A549 (cell line): ENCODE results near the gene NSG2. TPM values are rescaled to one million over a fixed set of nuclear protein-coding genes. Genes with fewer than 3 reads are reported as not detected.

Experiments used
- ATAC-seq, 2 experiments: fragments of 200-7000 bp in 1 of 2; fragments of >200 bp in 1 of 2; cut with Nextera tagmentation in 1 of 2; cut with Tn5 transposase in 1 of 2; 3 replicates each; pipeline versions ENCODE4 v1.8.0 to v1.9.1; 2018 to 2020; ENCODE audit warnings: mild to moderate bottlenecking in 1 of 2, moderate library complexity in 1 of 2
- CTCF ChIA-PET: fragments of 300-600 bp; sonication (Branson Sonifier 250); formaldehyde crosslinking; extraction: SDS; loops from one replicate; lab custom pipeline; 2021; ENCODE audit warnings: antibody characterized with exemption, inconsistent platforms; lab: Yijun Ruan, JAX
- POLR2A ChIA-PET: fragments of 350-600 bp; formaldehyde crosslinking; extraction: SDS; loops from one replicate; lab custom pipeline; 2021; ENCODE audit warnings: antibody characterized with exemption, inconsistent platforms; lab: Yijun Ruan, JAX
- DNase-seq, 2 experiments: peaks; one replicate each; pipeline versions ENCODE4 v3.0.0 to v3.0.0-alpha.2; 2011 to 2016; ENCODE audit warnings: low read depth in 1 of 2, low spot score in 1 of 2
- FAIRE-seq: peaks from 2 replicates; lab custom pipeline; 2011; peaks lifted over from hg19 to GRCh38; lab: Jason Lieb, UNC
- H3K27ac ChIP-seq, 2 experiments: fragments of >200 bp; sonication (Bioruptor Twin); formaldehyde crosslinking; 3 replicates each; pipeline ENCODE4 v1.5.1; 2016 to 2017
- H3K4me1 ChIP-seq: fragments of >200 bp; sonication (Bioruptor Twin); formaldehyde crosslinking; 3 replicates; pipeline ENCODE4 v1.6.1; 2016
- H3K4me2 ChIP-seq: fragments of >200 bp; sonication (Bioruptor Twin); formaldehyde crosslinking; 3 replicates; pipeline ENCODE4 v1.6.1; 2016
- H3K4me3 ChIP-seq: fragments of >200 bp; sonication (Bioruptor Twin); formaldehyde crosslinking; 3 replicates; pipeline ENCODE4 v1.5.1; 2016
- H3K9me3 ChIP-seq: fragments of >200 bp; sonication (Bioruptor Twin); formaldehyde crosslinking; 3 replicates; pipeline ENCODE4 v1.6.1; 2016
- ATOH8 ChIP-seq: fragments of 250-450 bp; sonication (Bioruptor Pico); IDR thresholded peaks from 2 replicates; pipeline ENCODE4 v1.5.0; 2020; ENCODE audit warnings: low read depth, mild to moderate bottlenecking, moderate library complexity
- BCL3 ChIP-seq: fragments of >200 bp; sonication (Bioruptor Twin); formaldehyde crosslinking; IDR thresholded peaks from 3 replicates; pipeline ENCODE4 v1.6.1; 2016
- BHLHE40 ChIP-seq: IDR thresholded peaks from 2 replicates; pipeline ENCODE4 v1.6.1; 2012; ENCODE audit warnings: low read depth, low read length, inconsistent platforms
- CBX2 ChIP-seq: fragments of 200-600 bp; sonication (generic); IDR thresholded peaks from 2 replicates; pipeline ENCODE4 v1.6.1; 2016; ENCODE audit warnings: low read depth, mild to moderate bottlenecking, borderline replicate concordance
- CBX8 ChIP-seq: fragments of 200-600 bp; sonication (generic); IDR thresholded peaks from 2 replicates; pipeline ENCODE4 v1.6.1; 2016
- CHD2 ChIP-seq: fragments of 150-350 bp; IDR thresholded peaks from 2 replicates; pipeline ENCODE4 v1.6.1; 2014; ENCODE audit warnings: low read length; ENCODE audit not compliant: partially characterized antibody
- EP300 ChIP-seq, 2 experiments: fragments of >200 bp; sonication (Bioruptor Twin); formaldehyde crosslinking; IDR thresholded peaks; 2 replicates in 1 of 2; 3 replicates in 1 of 2; pipeline ENCODE4 v1.6.1; 2016 to 2017
- ESRRA ChIP-seq: fragments of 150-350 bp; IDR thresholded peaks from 2 replicates; pipeline ENCODE4 v1.6.1; 2014; ENCODE audit warnings: mild to moderate bottlenecking, low read length, borderline replicate concordance
- FOSB ChIP-seq: fragments of 250-450 bp; sonication (Bioruptor Pico); IDR thresholded peaks from 2 replicates; pipeline ENCODE4 v1.5.0; 2020; ENCODE audit warnings: mild to moderate bottlenecking, moderate library complexity
- FOSL2 ChIP-seq, 2 experiments: fragments of 450-650 bp in 1 of 2; fragments of >200 bp in 1 of 2; sonication (Bioruptor Twin) in 1 of 2; formaldehyde crosslinking; IDR thresholded peaks; 2 replicates each; pipeline versions ENCODE4 v1.5.0 to v1.6.1; 2016 to 2020; ENCODE audit warnings: mild to moderate bottlenecking in 1 of 2, moderate library complexity in 1 of 2
- FOXS1 ChIP-seq: fragments of 250-450 bp; sonication (Bioruptor Pico); IDR thresholded peaks from 2 replicates; pipeline ENCODE4 v1.5.0; 2020; ENCODE audit warnings: mild to moderate bottlenecking, moderate library complexity
- HMGXB4 ChIP-seq: fragments of 250-450 bp; sonication (Bioruptor Pico); IDR thresholded peaks from 2 replicates; pipeline ENCODE4 v1.5.0; 2021; ENCODE audit warnings: mild to moderate bottlenecking, moderate library complexity, borderline replicate concordance
- HOXA7 ChIP-seq: fragments of 250-450 bp; sonication (Bioruptor Pico); IDR thresholded peaks from 2 replicates; pipeline ENCODE4 v1.5.0; 2020; ENCODE audit warnings: mild to moderate bottlenecking, moderate library complexity
- HOXB13 ChIP-seq: fragments of 250-450 bp; sonication (Bioruptor Pico); IDR thresholded peaks from 2 replicates; pipeline ENCODE4 v1.5.0; 2020; ENCODE audit warnings: low read depth, mild to moderate bottlenecking, moderate library complexity
- HOXB5 ChIP-seq: fragments of 250-450 bp; sonication (Bioruptor Pico); IDR thresholded peaks from 2 replicates; pipeline ENCODE4 v1.5.0; 2020; ENCODE audit warnings: mild to moderate bottlenecking, moderate library complexity
- JUN ChIP-seq, 2 experiments: fragments of >200 bp; sonication (Bioruptor Twin); formaldehyde crosslinking; IDR thresholded peaks; 2 replicates in 1 of 2; 3 replicates in 1 of 2; pipeline ENCODE4 v1.6.1; 2016 to 2017
- JUNB ChIP-seq: fragments of >200 bp; sonication (Bioruptor Twin); formaldehyde crosslinking; IDR thresholded peaks from 2 replicates; pipeline ENCODE4 v1.6.1; 2016
- KDM1A ChIP-seq: fragments of 200-600 bp; sonication (generic); IDR thresholded peaks from 2 replicates; pipeline ENCODE4 v1.6.1; 2016; ENCODE audit warnings: low read depth, mild to moderate bottlenecking
- KDM5A ChIP-seq: fragments of 200-600 bp; sonication (generic); IDR thresholded peaks from 2 replicates; pipeline ENCODE4 v1.6.1; 2016; ENCODE audit warnings: antibody characterized with exemption, mild to moderate bottlenecking
- NR3C1 ChIP-seq: fragments of >200 bp; sonication (Bioruptor Twin); formaldehyde crosslinking; IDR thresholded peaks from 3 replicates; pipeline ENCODE4 v1.6.1; 2017
- RAD21 ChIP-seq, 2 experiments: fragments of >200 bp in 1 of 2; sonication (Bioruptor Twin) in 1 of 2; formaldehyde crosslinking in 1 of 2; IDR thresholded peaks in 1 of 2; conservative IDR thresholded peaks in 1 of 2; 2 replicates in 1 of 2; 3 replicates in 1 of 2; pipeline ENCODE4 v1.6.1; 2012 to 2018; ENCODE audit warnings: inconsistent platforms in 1 of 2
- RCOR1 ChIP-seq: fragments of 150-350 bp; IDR thresholded peaks from 2 replicates; pipeline ENCODE4 v1.6.1; 2014; ENCODE audit warnings: antibody characterized with exemption, low read length, low read depth
- SMC3 ChIP-seq: fragments of >200 bp; sonication (Bioruptor Twin); formaldehyde crosslinking; IDR thresholded peaks from 3 replicates; pipeline ENCODE4 v1.6.1; 2018; ENCODE audit warnings: inconsistent platforms
- SREBF2 ChIP-seq: fragments of 450-650 bp; IDR thresholded peaks from 2 replicates; pipeline ENCODE4 v1.6.1; 2014; ENCODE audit warnings: mild to moderate bottlenecking, moderate library complexity
- USF2 ChIP-seq: fragments of 450-650 bp; IDR thresholded peaks from 2 replicates; pipeline ENCODE4 v1.6.1; 2014; ENCODE audit warnings: antibody characterized with exemption
- ZFP36 ChIP-seq: fragments of 450-650 bp; IDR thresholded peaks from 2 replicates; pipeline ENCODE4 v1.6.1; 2014; ENCODE audit warnings: borderline replicate concordance; ENCODE audit not compliant: partially characterized antibody
- ZNF302 ChIP-seq: fragments of 250-450 bp; sonication (Bioruptor Pico); IDR thresholded peaks from 2 replicates; pipeline ENCODE4 v1.9.0; 2021; ENCODE audit warnings: inconsistent platforms, mild to moderate bottlenecking, moderate library complexity
- WGBS: methylation state at CpG from one replicate; pipeline ENCODE4 v1.1.6; 2017; ENCODE audit errors: missing lambda C conversion rate; 5-methylcytosine and 5-hydroxymethylcytosine counted together
- polyA plus RNA-seq, 4 experiments: library from polyadenylated mRNA; depleted of rRNA in 3 of 4; stranded (reverse); fragments of >200 nt; fragmentation: RNase III in 1 of 4; extraction: RNeasy Plus Mini Kit Qiagen cat#74134 plus additional on column Dnase treatment in 1 of 4; gene quantifications; 2 replicates in 3 of 4; 3 replicates in 1 of 4; pipeline ENCODE4 v1.2.3, GENCODE V29; 2011 to 2017

The NSG2 gene
- polyA plus RNA-seq, 2 of the 4 experiments (the other 2 are of a cell fraction): 0.06 TPM; not detected in 1

- DNase-seq: no peak
- Histone ChIP-seq H3K27ac (no peak overlapping the region), H3K4me2 (no peak overlapping the region), H3K4me3 (no peak overlapping the region), H3K4me1 (no peaks in the 10 kb centered on the region), H3K9me3 (no peaks in the 10 kb centered on the region)
- CTCF ChIA-PET: interaction anchor here (0.8 to 2.4 kb wide), 2 partner anchors 29 to 237 kb away, joined by 4 to 10 read pairs; partner anchors contain the start of gene NSG2
- no peak for FAIRE-seq
- ATAC-seq: no peak
- 60% methylated on average over 7 of the region's 7 CpGs for WGBS
- TF ChIP-seq KDM5A: no peak
- TF ChIP-seq KDM1A: no peak
- no peak for TF ChIP-seq HOXB5 (CRISPR knock-in tag)
- TF ChIP-seq CBX8: no peak
- no peak for TF ChIP-seq CHD2
- POLR2A ChIA-PET: no interaction called here
These were observed 28.9 kb downstream of the NSG2 start for GRCh38 chr5:174074369-174074768.

GRCh38 chr5:174078416-174078815 lies 32.9 kb downstream of the NSG2 start:
- ATAC-seq (no peak), DNase-seq (no peak), FAIRE-seq (no peak)
- ChIA-PET CTCF (interaction anchor here (1.6 kb wide), 1 partner anchor 33 kb away, joined by 4 read pairs; the partner anchor contains the start of gene NSG2), POLR2A (no interaction called here)
- Histone ChIP-seq H3K9me3 (no peaks in the 10 kb centered on the region), H3K4me2 (no peak overlapping the region), H3K27ac (no peak overlapping the region), H3K4me1 (no peaks in the 10 kb centered on the region), H3K4me3 (no peak overlapping the region)
- 30% methylated on average over 3 of the region's 3 CpGs for WGBS
- TF ChIP-seq FOSL2 (IDR thresholded peaks at IDR 0.05): no peak
- no peak for TF ChIP-seq FOSL2 (CRISPR knock-in tag; IDR thresholded peaks at IDR 0.05)
- no peak for TF ChIP-seq HOXA7
- TF ChIP-seq RCOR1: no peak
- TF ChIP-seq JUNB: no peak
- no peak for TF ChIP-seq ESRRA

DNA sequence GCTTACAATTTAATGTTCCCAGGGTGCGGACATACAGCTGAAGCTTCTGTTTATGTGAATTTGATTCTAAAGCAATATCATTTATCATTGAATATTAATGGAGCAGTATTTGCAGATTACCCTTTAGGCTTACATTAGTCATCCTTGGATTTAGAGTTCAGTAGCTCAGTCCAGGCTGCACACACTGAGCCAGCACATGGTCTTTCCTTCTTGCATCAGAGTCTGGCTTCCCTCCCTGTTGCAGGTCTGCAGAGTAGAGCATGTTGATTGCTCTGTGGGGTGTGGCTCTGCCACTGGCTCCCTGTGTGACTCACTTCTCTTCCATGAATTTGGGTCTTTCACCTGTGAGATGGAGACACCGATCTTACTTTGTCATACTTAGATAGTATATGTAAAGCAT lies 36.8 kb downstream of the NSG2 start:
- WGBS: 18% methylated on average over 2 of the region's 2 CpGs
- TF ChIP-seq RAD21 (conservative IDR thresholded peaks at IDR 0.05 in 1 of 2, IDR thresholded peaks at IDR 0.05 in 1 of 2) (no peak), ATOH8 (CRISPR knock-in tag) (no peak), HOXB13 (CRISPR knock-in tag) (no peak), SMC3 (no peak), CBX2 (no peak), FOXS1 (CRISPR knock-in tag) (no peak), HOXA7 (no peak), ESRRA (no peak), FOSB (CRISPR knock-in tag) (no peak), RCOR1 (no peak), NR3C1 (no peak), HMGXB4 (no peak), EP300 (IDR thresholded peaks at IDR 0.05) (no peak), BHLHE40 (no peak), USF2 (no peak), SREBF2 (no peak), ZNF302 (CRISPR knock-in tag) (no peak), JUN (IDR thresholded peaks at IDR 0.05) (no peak), BCL3 (no peak), ZFP36 (no peak)

More for the DNA sequence above, 36.8 kb downstream of the NSG2 start:
- Histone ChIP-seq H3K9me3 (no peaks in the 10 kb centered on the region), H3K4me1 (no peaks in the 10 kb centered on the region), H3K27ac (no peak overlapping the region), H3K4me2 (no peak overlapping the region), H3K4me3 (no peak overlapping the region)
- FAIRE-seq (no peak), DNase-seq (no peak), ATAC-seq (no peak)
- CTCF ChIA-PET: interaction anchor here (0.7 kb wide), 1 partner anchor 762 kb away, joined by 3 read pairs; no protein-coding TSS in a partner anchor
- POLR2A ChIA-PET: no interaction called here
